PFSK-1 (cell line): Measurements from ENCODE around the gene SDF2.

ENCODE experiments used
- POLR2AphosphoS5 ChIP-seq: IDR thresholded peaks from 2 replicates; pipeline ENCODE4 v1.6.1; 2012; ENCODE audit warnings: low read depth, mild to moderate bottlenecking, control low read depth, low read length, moderate library complexity
- REST ChIP-seq, 2 experiments: IDR thresholded peaks; 2 replicates each; pipeline versions ENCODE4 v1.6.1 to v1.8.0; 2011 to 2012; ENCODE audit warnings: low read depth in 2 of 2, low read length in 2 of 2, control low read depth in 1 of 2, inconsistent platforms in 1 of 2, mild to moderate bottlenecking in 1 of 2, moderate library complexity in 1 of 2; ENCODE audit not compliant: insufficient read depth in 1 of 2

GRCh38 chr17:28626818-28627217 is 34.9 kb downstream of the SDF2 start:
- no peak for TF ChIP-seq REST (IDR thresholded peaks at IDR 0.05; ENCODE audit: insufficient read depth in 1 of 2, low read depth in 2 of 2, low read length in 2 of 2)
- TF ChIP-seq POLR2AphosphoS5: no peak; the same call in 1 of the 2 replicates
